CD1c-positive myeloid dendritic cell (primary cell): Measurements from ENCODE around the gene FUT2.
"Not testable (repeated sequence)": the region's sequence is repeated elsewhere in the genome, so short reads cannot be mapped to it uniquely, and the experiment has no call there.

Source experiments
- DNase-seq: peaks from one replicate; pipeline ENCODE4 v3.0.0-alpha.2; 2016; ENCODE audit errors: extremely low spot score

FUT2 gene

GRCh38 chr19:48702701-48703100 lies 6.9 kb downstream of the FUT2 start:
- DNase-seq: no peak

- no peak for DNase-seq
These were observed 7.5 kb downstream of the FUT2 start for GRCh38 chr19:48703316-48703715.

GRCh38 chr19:48705431-48705830 lies 9.7 kb downstream of the FUT2 start:
- DNase-seq: no peak

- DNase-seq: no peak
These were observed 12.7 kb downstream of the FUT2 start for GRCh38 chr19:48708471-48708870.

GRCh38 chr19:48711106-48711662 lies 15.4 kb downstream of the FUT2 start:
- DNase-seq: no peak

GRCh38 chr19:48713041-48713863 lies 17.5 kb downstream of the FUT2 start:
- DNase-seq: peak; percentile 12

- peak; percentile 99 for DNase-seq
These were observed 18.3 kb downstream of the FUT2 start for GRCh38 chr19:48713864-48714755.

- no peak for DNase-seq
These were observed 19.2 kb downstream of the FUT2 start for GRCh38 chr19:48714759-48715675.

- DNase-seq: no peak
These were observed 20.0 kb downstream of the FUT2 start for GRCh38 chr19:48715681-48716171.

GRCh38 chr19:48716562-48717291 lies 21.0 kb downstream of the FUT2 start:
- no peak for DNase-seq

GRCh38 chr19:48718106-48718505 lies 22.3 kb downstream of the FUT2 start:
- DNase-seq: not testable (repeated sequence)

- no peak for DNase-seq
These were observed 23.0 kb downstream of the FUT2 start for GRCh38 chr19:48718711-48719231.

GRCh38 chr19:48719263-48720171 lies 23.7 kb downstream of the FUT2 start, which contains the start of gene MAMSTR:
Gene MAMSTR (minus strand): TSS chr19:48719725. CDS start chr19:48719031, 694 bp downstream.
- DNase-seq: no peak

GRCh38 chr19:48720251-48720612 lies 24.5 kb downstream of the FUT2 start:
- DNase-seq: no peak

- peak; percentile 98 for DNase-seq
These were observed 25.0 kb downstream of the FUT2 start for GRCh38 chr19:48720613-48721296.

- DNase-seq: no peak
These were observed 26.5 kb downstream of the FUT2 start for GRCh38 chr19:48722196-48722708.

- peak; percentile 75 for DNase-seq
These were observed 29.3 kb downstream of the FUT2 start for GRCh38 chr19:48724796-48725753.
